HepG2 (cell line): ENCODE results near the gene RILPL1. TPM values are rescaled to one million over a fixed set of nuclear protein-coding genes. Genes with fewer than 3 reads are reported as not detected.

Experiments
- ARHGAP35 ChIP-seq: sonication (generic); formaldehyde crosslinking; IDR thresholded peaks from 2 replicates; pipeline ENCODE4 v1.9.0; 2022; ENCODE audit warnings: mild to moderate bottlenecking, inconsistent platforms, moderate library complexity, missing genetic modification reagents, borderline replicate concordance
- ARNT2 ChIP-seq: sonication (generic); formaldehyde crosslinking; IDR thresholded peaks from 2 replicates; pipeline ENCODE4 v1.8.0; 2022; ENCODE audit warnings: mild to moderate bottlenecking, low read depth, missing genetic modification reagents, moderate library complexity
- ASH2L ChIP-seq: fragments of 300-600, 200-600 bp; sonication (generic); IDR thresholded peaks from 2 replicates; pipeline ENCODE4 v1.7.0; 2017; ENCODE audit warnings: low read depth, mild to moderate bottlenecking, moderate library complexity, mixed read lengths, low read length; ENCODE audit not compliant: insufficient read length
- ATF6 ChIP-seq: sonication (generic); formaldehyde crosslinking; conservative IDR thresholded peaks from 2 replicates; pipeline ENCODE4 v1.4.0; 2020; ENCODE audit warnings: missing genetic modification reagents
- CEBPG ChIP-seq: IDR thresholded peaks from 2 replicates; pipeline ENCODE4 v1.6.1; 2016
- EP300 ChIP-seq, 3 experiments: sonication (generic) in 1 of 3; formaldehyde crosslinking in 1 of 3; IDR thresholded peaks; 2 replicates each; pipeline versions ENCODE4 v1.5.1 to v1.6.1; 2011 to 2020; ENCODE audit warnings: low read depth in 2 of 3, low read length in 2 of 3, borderline replicate concordance in 1 of 3, improper control_type of control experiment in 1 of 3, mild to moderate bottlenecking in 1 of 3, missing genetic modification reagents in 1 of 3, moderate library complexity in 1 of 3
- FOXO1 ChIP-seq: sonication (generic); formaldehyde crosslinking; IDR thresholded peaks from 2 replicates; pipeline ENCODE4 v1.4.0; 2020; ENCODE audit warnings: missing genetic modification reagents
- HOMEZ ChIP-seq: IDR thresholded peaks from 2 replicates; pipeline ENCODE4 v1.6.1; 2016; ENCODE audit warnings: low read depth
- MLLT10 ChIP-seq: sonication (generic); formaldehyde crosslinking; IDR thresholded peaks from 2 replicates; pipeline ENCODE4 v1.4.0; 2020; ENCODE audit warnings: missing genetic modification reagents
- ONECUT2 ChIP-seq: sonication (generic); formaldehyde crosslinking; IDR thresholded peaks from 2 replicates; pipeline ENCODE4 v1.4.0; 2020; ENCODE audit warnings: missing genetic modification reagents
- PHF8 ChIP-seq: sonication (generic); formaldehyde crosslinking; IDR thresholded peaks from 2 replicates; pipeline ENCODE4 v1.5.0; 2020; ENCODE audit warnings: missing genetic modification reagents
- RFXAP ChIP-seq: sonication (generic); formaldehyde crosslinking; IDR thresholded peaks from 2 replicates; pipeline ENCODE4 v1.4.0; 2020; ENCODE audit warnings: missing genetic modification reagents, borderline replicate concordance
- SALL2 ChIP-seq: sonication (generic); formaldehyde crosslinking; IDR thresholded peaks from 2 replicates; pipeline ENCODE4 v1.8.1; 2023; ENCODE audit warnings: mild to moderate bottlenecking, missing genetic modification reagents, inconsistent platforms
- SOX6 ChIP-seq, 2 experiments: fragments of 450-650 bp in 1 of 2; sonication (generic) in 1 of 2; formaldehyde crosslinking in 1 of 2; IDR thresholded peaks; 2 replicates each; pipeline versions ENCODE4 v1.4.0 to v1.6.1; 2017 to 2020; ENCODE audit warnings: antibody characterized with exemption in 1 of 2, mild to moderate bottlenecking in 1 of 2, missing genetic modification reagents in 1 of 2
- U2AF2 ChIP-seq: fragments of 200-400 bp; formaldehyde crosslinking; IDR thresholded peaks from 2 replicates; pipeline ENCODE4 v1.6.1; 2017; ENCODE audit warnings: low read depth, mild to moderate bottlenecking, low read length
- ZBTB38 ChIP-seq: sonication (generic); formaldehyde crosslinking; IDR thresholded peaks from 2 replicates; pipeline ENCODE4 v1.5.1; 2020; ENCODE audit warnings: mild to moderate bottlenecking, missing genetic modification reagents
- ZBTB39 ChIP-seq: sonication (generic); formaldehyde crosslinking; IDR thresholded peaks from 2 replicates; pipeline ENCODE4 v1.5.0; 2020; ENCODE audit warnings: missing genetic modification reagents
- ZFP62 ChIP-seq: sonication (generic); formaldehyde crosslinking; IDR thresholded peaks from 2 replicates; pipeline ENCODE4 v1.4.0; 2020; ENCODE audit warnings: missing genetic modification reagents
- polyA plus RNA-seq, 8 experiments: library from polyadenylated mRNA; depleted of rRNA in 3 of 8; stranded (reverse) in 7 of 8; unstranded in 1 of 8; fragments of >200 nt; fragmentation: Illumina TruSeq in 4 of 8; extraction: Trizol in 4 of 8; gene quantifications; 2 replicates each; pipeline versions ENCODE4 v1.2.1 to v1.2.3, GENCODE V29; 2011 to 2016; ENCODE audit warnings: low read depth in 4 of 8, missing spikeins in 1 of 8, mixed read lengths in 1 of 8; ENCODE audit not compliant: insufficient read depth in 1 of 8
- total RNA-seq, 5 experiments: library from RNA; depleted of rRNA; stranded (reverse); fragments of >200 nt; fragmentation: Illumina TruSeq; extraction: Trizol; gene quantifications; 2 replicates each; pipeline ENCODE4 v1.2.3, GENCODE V29; 2016; ENCODE audit warnings: low read depth in 1 of 5

The RILPL1 gene
- total and polyA plus RNA-seq, 2 of the 13 experiments (the other 11 are each of a cell fraction or from before 2014, with no cell fraction given) = 5.8 to 28.4 TPM

GRCh38 chr12:123457980-123458779 is 75.3 kb downstream of the RILPL1 start, which contains the start of gene SNRNP35 (continued):
- TF ChIP-seq EP300 (IDR thresholded peaks at IDR 0.05; ENCODE audit: low read depth in 2 of 2, low read length in 2 of 2) = peak in 1 of 2 experiments; percentile 71; a peak in 2 of 4 replicates
- no peak for TF ChIP-seq EP300 (CRISPR knock-in tag; IDR thresholded peaks at IDR 0.05; ENCODE audit: borderline replicate concordance)
- no peak for TF ChIP-seq ONECUT2 (CRISPR knock-in tag)
- peak; percentile 28; the same call in 1 of the 2 replicates for TF ChIP-seq FOXO1 (CRISPR knock-in tag)
- peak; percentile 96 for TF ChIP-seq ASH2L
- no peak for TF ChIP-seq MLLT10 (CRISPR knock-in tag)
- TF ChIP-seq ARHGAP35 (CRISPR knock-in tag) = peak; percentile 74; the same call in 1 of the 2 replicates
- peak; percentile 94 for TF ChIP-seq PHF8 (CRISPR knock-in tag)
- TF ChIP-seq ZBTB39 (CRISPR knock-in tag) = peak; percentile 37; the same call in 1 of the 2 replicates
- TF ChIP-seq SOX6 (IDR thresholded peaks at IDR 0.05) = no peak
- peak; percentile 47; the same call in 1 of the 2 replicates for TF ChIP-seq SOX6 (CRISPR knock-in tag; IDR thresholded peaks at IDR 0.05)
- peak; percentile 87 for TF ChIP-seq SALL2 (CRISPR knock-in tag)
- TF ChIP-seq ATF6 (CRISPR knock-in tag) = no peak
- TF ChIP-seq HOMEZ (CRISPR knock-in tag) = 0 out of 2 replicates have a peak, but pooled peaks have one; percentile 22
- no peak for TF ChIP-seq ZFP62 (CRISPR knock-in tag)
- peak; percentile 9; the same call in 1 of the 2 replicates for TF ChIP-seq CEBPG (CRISPR knock-in tag)
- TF ChIP-seq RFXAP (CRISPR knock-in tag) = 0 out of 2 replicates have a peak, but pooled peaks have one; percentile 63
- peak; percentile 89 for TF ChIP-seq ZBTB38 (CRISPR knock-in tag)
- peak; percentile 73; the same call in 1 of the 2 replicates for TF ChIP-seq ARNT2 (CRISPR knock-in tag)
- TF ChIP-seq U2AF2 = 0 out of 2 replicates have a peak, but pooled peaks have one; percentile 63
